ENCODE measurements around the gene IL32. TPM values are rescaled to one million over a fixed set of nuclear protein-coding genes. Genes with fewer than 3 reads are reported as not detected.
A peak's percentile ranks its signal among the peaks of the same experiment; 100 is the strongest.

IL32 gene
- total and polyA plus RNA-seq, 12 donors, result 23.4 to 204 (median 47.0) TPM

DNA sequence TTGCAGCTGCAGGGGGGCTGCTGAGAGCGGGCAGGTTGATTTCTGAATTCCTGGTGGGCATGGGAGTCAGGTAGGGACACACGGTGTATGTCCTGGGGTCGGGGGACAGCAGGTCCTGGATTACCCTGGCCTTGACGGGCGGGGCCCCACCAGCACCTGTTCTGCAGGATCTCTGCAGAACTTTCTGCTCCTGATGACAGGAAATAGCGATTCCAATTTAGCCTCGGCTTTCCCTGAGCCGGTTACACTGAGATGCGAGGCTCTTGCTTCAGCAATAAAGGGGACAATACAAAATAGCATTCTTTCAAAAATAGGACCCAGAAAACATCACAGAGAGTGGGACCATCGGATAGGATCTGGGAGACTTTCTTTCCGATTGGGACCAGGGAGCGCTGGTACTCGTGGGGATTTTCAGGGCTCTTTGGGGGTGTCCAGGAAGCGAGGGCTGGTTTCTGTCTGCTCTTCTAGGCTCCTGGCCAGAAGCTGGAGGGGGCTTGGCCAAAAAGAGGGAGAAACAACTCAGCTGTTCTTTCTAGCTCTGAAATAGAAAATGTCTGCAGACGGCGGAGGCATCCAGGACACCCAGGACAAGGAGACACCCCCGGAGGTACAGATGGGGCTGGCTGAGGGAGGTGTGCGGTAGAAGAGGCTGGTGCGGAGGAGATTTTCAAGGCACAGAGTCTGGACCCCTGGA is 47.6 kb downstream of the IL32 start:
- Histone ChIP-seq H3K27ac (peak overlapping the region; percentile 18 to 93 (median 81)), H3K4me1 (peaks cover 11 to 39% (median 29%) of the 10 kb centered on the region in 9 donors), H3K36me3 (peaks cover 0 to 38% (median 4%) of the 10 kb centered on the region in 9 donors), H3K27me3 (no peaks in the 10 kb centered on the region), H3K4me3 (peak overlapping the region; percentile 64 to 97 (median 84)), H3K9me3 (no peaks in the 10 kb centered on the region)
- ATAC-seq, result peak in 7 of 8 donors; percentile 23 to 58 (median 44)
- intact Hi-C loops (cut with DNase I), result loop anchor here in 2 of 10 donors (5.0 to 10.0 kb wide), 2 partner anchors 56 to 58 kb away; no protein-coding TSS in a partner anchor
- TF ChIP-seq, protein P1, sequence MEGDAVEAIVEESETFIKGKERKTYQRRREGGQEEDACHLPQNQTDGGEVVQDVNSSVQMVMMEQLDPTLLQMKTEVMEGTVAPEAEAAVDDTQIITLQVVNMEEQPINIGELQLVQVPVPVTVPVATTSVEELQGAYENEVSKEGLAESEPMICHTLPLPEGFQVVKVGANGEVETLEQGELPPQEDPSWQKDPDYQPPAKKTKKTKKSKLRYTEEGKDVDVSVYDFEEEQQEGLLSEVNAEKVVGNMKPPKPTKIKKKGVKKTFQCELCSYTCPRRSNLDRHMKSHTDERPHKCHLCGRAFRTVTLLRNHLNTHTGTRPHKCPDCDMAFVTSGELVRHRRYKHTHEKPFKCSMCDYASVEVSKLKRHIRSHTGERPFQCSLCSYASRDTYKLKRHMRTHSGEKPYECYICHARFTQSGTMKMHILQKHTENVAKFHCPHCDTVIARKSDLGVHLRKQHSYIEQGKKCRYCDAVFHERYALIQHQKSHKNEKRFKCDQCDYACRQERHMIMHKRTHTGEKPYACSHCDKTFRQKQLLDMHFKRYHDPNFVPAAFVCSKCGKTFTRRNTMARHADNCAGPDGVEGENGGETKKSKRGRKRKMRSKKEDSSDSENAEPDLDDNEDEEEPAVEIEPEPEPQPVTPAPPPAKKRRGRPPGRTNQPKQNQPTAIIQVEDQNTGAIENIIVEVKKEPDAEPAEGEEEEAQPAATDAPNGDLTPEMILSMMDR (IDR thresholded peaks at IDR 0.05), result no peak
- WGBS, 2 donors, result 15 to 18% methylated on average over 19 of the region's 19 CpGs
- DNase-seq, result no peak

DNA sequence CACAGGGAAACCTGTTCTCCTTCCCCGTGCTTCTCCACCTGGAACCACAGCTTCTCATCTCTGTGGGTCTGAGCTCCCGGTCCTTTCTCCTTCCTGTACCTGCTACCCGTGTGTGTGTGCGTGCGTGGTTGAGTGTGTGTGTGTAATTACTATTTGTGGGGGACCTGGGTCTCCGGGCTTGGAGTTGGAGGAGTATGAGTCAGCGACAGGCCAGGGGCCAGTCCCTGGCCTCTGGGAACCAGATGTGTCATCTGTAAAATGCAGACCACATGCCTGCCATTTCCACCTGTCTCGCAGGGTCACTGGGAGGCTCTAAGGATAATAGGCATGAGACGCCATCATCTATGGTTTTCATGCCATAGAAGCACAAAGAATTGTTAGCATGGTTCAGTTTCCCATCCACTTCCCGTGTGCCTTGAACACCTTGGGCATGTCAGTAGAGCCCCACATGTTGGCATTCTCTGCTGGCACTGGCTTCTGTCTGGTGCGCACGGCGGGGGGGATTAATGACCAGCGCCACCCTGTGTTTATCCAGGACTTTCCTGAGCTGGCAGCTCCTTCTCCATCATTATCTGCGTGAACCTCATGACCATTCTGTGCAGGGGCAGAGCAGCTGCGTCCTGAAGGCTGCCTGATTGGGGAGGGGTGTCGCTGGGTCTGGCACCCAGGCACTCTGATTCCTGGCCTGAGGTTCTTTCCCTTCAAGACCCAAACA is 48.5 kb downstream of the IL32 start:
- Histone ChIP-seq H3K27ac (peak overlapping the region in 3 of 10 donors; percentile 76 to 93 (median 82)), H3K27me3 (no peaks in the 10 kb centered on the region), H3K9me3 (no peaks in the 10 kb centered on the region), H3K4me1 (peaks cover 11 to 39% (median 29%) of the 10 kb centered on the region in 9 donors), H3K4me3 (peak overlapping the region in 9 of 10 donors; percentile 64 to 97 (median 85)), H3K36me3 (peaks cover 0 to 47% (median 7%) of the 10 kb centered on the region in 9 donors)
- no peak for ATAC-seq
- WGBS, 2 donors, result 56 to 58% methylated on average over 17 of the region's 17 CpGs
- intact Hi-C loops (cut with DNase I), result loop anchor here in 2 of 10 donors (5.0 to 10.0 kb wide), 2 partner anchors 57 to 59 kb away; no protein-coding TSS in a partner anchor
- DNase-seq, result no peak
- TF ChIP-seq, protein P1 (IDR thresholded peaks at IDR 0.05), result no peak

DNA sequence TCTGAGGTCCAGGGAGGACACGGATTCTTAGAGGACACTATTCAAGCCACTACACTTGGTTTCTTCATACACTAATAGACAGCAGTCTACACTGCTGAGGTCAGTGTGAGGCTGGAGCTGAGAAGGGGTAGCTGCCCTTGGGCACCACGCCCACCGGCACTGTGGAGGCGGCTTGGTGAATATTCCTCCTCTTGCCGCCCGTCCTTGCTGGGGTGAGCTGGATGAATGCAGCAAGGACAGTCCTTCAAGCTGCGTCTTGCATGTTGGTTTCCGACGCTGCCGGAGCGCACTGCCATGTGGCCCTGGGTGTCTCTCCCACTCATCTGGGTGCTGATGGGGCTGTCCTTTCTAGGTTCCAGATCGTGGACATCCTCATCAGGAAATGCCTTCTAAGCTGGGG is 49.6 kb downstream of the IL32 start:
- no peak overlapping the region for H3K4me3 ChIP-seq
- TF ChIP-seq, protein P1 (IDR thresholded peaks at IDR 0.05), result no peak
- H3K27me3 ChIP-seq, result no peaks in the 10 kb centered on the region
- peaks cover 0 to 58% (median 12%) of the 10 kb centered on the region in 9 donors for H3K36me3 ChIP-seq
- intact Hi-C loops (cut with DNase I), result loop anchor here in 1 of 10 donors (10.0 kb wide), 1 partner anchor 60 kb away; no protein-coding TSS in a partner anchor
- no peaks in the 10 kb centered on the region for H3K9me3 ChIP-seq
- DNase-seq, result no peak
- ATAC-seq, result no peak
- no peak overlapping the region for H3K27ac ChIP-seq
- H3K4me1 ChIP-seq, result peaks cover 11 to 39% (median 29%) of the 10 kb centered on the region in 9 donors
- WGBS, 2 donors, result 93 to 94% methylated on average over 11 to 12 of the region's 12 CpGs

DNA sequence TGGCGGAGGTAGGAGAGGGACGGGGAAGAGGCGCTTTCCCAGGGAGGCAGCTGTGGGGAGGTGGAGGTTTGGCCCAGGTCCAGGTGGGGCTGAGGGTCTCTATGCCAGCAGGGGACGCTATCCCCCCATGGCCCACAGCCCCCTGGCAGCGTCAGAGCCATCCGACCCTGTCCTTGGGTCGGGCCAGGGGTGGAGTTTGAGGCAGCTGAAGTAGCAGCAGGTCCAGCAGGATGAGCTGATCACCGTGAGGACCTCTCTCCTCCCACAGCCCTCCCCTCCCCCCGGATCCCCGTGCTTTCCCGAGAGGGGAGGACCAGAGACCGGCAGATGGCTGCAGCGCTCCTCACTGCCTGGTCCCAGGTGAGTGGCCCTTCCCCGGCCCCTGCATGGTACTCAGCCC is 50.1 kb downstream of the IL32 start:
- Histone ChIP-seq H3K9me3 (no peaks in the 10 kb centered on the region), H3K27me3 (no peaks in the 10 kb centered on the region), H3K4me3 (no peak overlapping the region), H3K27ac (no peak overlapping the region), H3K4me1 (peaks cover 11 to 39% (median 29%) of the 10 kb centered on the region in 9 donors), H3K36me3 (peaks cover 0 to 64% (median 15%) of the 10 kb centered on the region in 9 donors)
- 71% methylated on average over 14 of the region's 14 CpGs for WGBS, 2 donors
- TF ChIP-seq, protein P1 (IDR thresholded peaks at IDR 0.05), result no peak
- ATAC-seq, result no peak
- DNase-seq, result no peak
- intact Hi-C loops (cut with DNase I), result loop anchor here in 1 of 10 donors (10.0 kb wide), 1 partner anchor 61 kb away; no protein-coding TSS in a partner anchor

All from heart right ventricle (tissue), 16 donors.